Stomach (tissue), 4 donors: ENCODE measurements around the gene SFI1.
"Not testable (repeated sequence)": the region's sequence is repeated elsewhere in the genome, so short reads cannot be mapped to it uniquely, and the experiment has no call there.

ENCODE experiments used
- CTCF ChIP-seq, 7 experiments: fragments of 450-650 bp in 4 of 7; fragments of 200-600 bp in 3 of 7; sonication (generic) in 3 of 7; IDR thresholded peaks; one replicate each; pipeline ENCODE4 v1.5.1; 2016 to 2019; ENCODE audit warnings: antibody characterized with exemption in 7 of 7, control low read depth in 2 of 7, mild to moderate bottlenecking in 1 of 7
- EP300 ChIP-seq: sonication (generic); formaldehyde crosslinking; IDR thresholded peaks from one replicate; pipeline ENCODE4 v1.6.1; 2017; ENCODE audit warnings: antibody characterized with exemption
- POLR2A ChIP-seq, 4 donors: fragments of 450-650 bp; IDR thresholded peaks; one replicate each; pipeline ENCODE4 v1.6.1; 2016; ENCODE audit warnings: antibody characterized with exemption in 4 of 4, control low read depth in 2 of 4, mild to moderate bottlenecking in 1 of 4, moderate library complexity in 1 of 4

GRCh38 chr22:31660860-31661341 is 164.6 kb downstream of the SFI1 start:
- not testable (repeated sequence) for TF ChIP-seq CTCF (IDR thresholded peaks at IDR 0.05); POLR2A (IDR thresholded peaks at IDR 0.05); EP300
